Measurements from ENCODE around the gene ST8SIA1.

ST8SIA1 gene

DNA sequence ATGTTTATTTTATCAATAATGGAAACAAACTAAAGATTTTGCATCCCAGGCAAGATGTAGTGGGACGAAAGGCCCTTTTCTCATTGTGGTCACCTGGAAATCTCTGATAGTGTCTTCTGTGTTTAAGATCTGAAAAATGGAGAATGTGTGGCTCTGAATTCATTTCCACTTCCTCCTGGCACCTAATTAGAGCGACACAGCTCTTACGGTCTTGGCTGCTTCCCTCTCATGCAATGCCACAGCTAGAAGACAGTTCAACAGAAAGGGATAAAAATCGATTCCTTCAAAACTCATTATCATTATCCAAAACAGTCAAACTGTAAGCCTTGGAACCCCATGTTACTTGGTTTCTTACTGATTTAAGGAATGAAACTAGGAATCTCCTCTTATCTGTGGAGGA, 9.3 kb downstream of the ST8SIA1 start:
- DNase-seq: no peak

DNA sequence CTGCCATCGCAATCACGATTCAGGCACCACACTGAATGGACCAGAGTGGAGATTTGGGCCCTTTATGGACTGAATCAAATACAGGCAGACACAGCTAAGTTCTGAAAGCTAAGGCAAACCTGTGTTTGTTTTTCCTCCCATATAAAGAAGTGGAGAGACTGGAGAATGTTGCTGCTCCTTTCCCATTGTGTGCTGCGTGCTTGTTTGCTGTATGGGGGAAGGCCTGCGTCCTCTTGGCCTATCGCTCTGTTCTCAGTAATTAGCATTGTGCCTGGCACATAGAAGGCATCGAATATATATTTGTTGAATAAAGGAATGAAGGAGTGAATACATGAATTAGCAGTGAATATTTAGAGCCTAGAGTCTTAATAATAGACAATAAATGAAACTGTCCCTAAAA, 12.4 kb downstream of the ST8SIA1 start:
- DNase-seq: no peak

DNA sequence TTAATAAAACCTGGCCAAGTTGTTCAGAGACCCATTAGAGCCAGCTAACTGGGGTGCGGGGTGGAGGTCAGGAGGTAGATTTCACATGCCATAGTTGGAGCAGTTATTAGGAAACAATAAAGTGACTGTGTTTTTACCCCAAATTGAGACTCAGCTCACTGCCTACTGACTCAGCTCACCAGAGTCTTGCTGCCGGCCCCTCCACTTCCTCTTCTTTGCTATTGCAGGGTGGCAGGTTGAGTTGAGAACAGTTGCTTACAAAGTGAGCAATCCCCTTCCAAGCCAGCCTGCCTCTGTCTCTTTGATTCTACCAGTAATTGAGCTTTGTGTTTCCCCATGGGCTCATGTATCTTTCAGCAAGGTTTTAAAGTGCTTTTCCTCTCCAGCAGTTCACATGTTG, 12.9 kb downstream of the ST8SIA1 start:
- DNase-seq: no peak

DNA sequence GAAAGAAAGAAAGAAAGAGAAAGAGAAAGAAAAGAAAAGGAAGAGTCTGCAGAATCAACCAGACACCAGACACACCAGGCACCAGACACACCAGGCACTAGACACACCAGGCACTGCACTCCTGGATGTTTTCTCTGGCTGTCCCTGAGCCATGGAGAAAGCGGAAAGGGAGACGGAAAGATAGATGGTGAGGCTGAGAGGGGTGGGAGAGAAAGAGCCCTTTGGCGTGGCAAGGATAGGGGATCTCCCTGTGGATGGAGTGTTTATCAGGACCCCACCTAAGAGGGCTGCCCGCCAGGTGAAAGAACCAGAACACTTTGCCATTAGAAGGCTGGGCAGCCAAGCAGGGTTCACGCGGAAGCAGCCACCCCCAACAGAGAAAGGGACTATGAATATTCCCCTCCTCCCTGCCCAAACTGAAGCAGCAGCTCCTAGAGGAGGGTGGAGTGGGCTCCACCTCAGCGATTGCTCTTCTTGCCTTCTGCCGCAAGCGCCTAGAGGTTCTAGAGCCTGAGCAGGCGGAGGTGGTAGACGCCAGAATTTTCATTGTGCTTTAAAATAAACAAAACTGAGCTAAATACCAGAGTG, 13.4 kb downstream of the ST8SIA1 start:
- no peak for DNase-seq

DNA sequence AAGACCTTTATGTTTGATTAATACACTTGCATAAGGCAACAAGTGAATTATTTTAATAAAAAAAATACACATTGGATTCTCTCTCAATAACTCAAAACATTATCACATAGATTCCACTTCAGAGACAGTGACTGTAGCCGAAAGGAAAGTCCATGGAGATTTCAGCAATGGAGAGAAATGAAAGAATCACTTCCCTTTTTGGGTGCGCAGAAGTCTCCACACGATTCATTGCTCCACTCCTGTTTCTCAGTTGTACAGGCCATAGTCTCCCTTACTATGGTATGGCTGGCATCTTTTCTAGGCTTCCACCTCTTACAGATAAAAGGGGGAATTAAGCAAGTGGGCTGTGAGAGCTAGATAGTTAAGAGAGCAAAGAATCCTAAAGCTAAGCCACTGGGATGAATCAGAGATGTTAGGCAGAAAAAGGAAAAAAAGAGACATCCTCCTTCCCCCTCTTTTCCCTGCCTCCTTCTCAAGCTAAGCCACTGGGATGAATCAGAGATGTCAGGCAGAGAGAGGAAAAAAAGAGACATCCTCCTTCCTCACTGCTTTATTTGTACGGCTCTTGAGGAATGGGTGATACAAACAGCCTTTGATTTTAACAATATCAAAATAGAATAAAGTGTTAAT, 16.3 kb downstream of the ST8SIA1 start:
- no peak for DNase-seq

DNA sequence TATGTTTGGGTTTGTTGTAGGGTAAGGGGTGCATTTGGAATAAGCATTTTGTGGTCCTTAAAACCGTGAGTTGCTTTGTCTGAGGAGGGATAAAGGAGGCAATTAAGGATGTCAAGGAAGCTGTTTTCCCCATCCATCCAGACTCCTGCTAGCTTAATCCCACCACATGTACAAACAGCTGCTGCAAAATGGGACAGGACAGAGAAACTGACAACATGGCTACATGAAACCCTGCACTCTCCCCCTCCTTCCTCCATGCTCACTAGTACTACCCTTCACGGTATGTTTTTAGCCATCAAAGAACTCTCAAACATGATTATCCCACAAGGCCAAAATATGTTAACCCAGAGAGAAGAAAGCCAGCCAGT, 20.6 kb downstream of the ST8SIA1 start:
- DNase-seq: no peak

DNA sequence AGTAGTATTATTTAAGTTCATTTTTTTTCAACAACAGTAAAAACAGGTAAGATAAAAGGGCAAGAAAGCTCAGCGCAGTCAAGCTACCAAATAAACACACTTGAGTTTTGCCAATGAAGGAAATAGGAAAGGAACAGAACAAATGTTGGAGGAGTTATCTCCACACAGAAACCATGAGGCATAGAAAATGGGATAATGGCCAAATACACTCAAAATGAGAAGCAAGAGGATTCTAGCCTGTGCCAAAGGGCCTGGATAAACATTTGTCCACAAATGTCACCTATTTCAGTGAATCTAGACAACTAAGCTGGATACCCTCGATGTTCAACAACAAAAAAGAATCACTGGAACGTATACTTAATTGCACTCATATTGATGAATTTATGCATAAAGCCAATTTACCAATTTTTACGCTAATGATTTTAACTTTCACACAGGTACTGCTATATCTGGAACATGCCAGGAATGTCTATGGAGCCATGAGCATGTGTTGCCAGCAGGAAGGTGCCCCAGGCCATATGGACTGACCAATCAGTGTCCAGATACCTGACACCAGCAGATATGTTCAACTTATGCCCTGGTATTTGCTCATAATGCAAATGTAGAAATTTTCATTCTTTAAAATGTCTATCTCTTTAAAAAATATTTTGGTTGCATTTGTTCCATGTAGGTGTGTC, 21.1 kb downstream of the ST8SIA1 start:
- DNase-seq: no peak

DNA sequence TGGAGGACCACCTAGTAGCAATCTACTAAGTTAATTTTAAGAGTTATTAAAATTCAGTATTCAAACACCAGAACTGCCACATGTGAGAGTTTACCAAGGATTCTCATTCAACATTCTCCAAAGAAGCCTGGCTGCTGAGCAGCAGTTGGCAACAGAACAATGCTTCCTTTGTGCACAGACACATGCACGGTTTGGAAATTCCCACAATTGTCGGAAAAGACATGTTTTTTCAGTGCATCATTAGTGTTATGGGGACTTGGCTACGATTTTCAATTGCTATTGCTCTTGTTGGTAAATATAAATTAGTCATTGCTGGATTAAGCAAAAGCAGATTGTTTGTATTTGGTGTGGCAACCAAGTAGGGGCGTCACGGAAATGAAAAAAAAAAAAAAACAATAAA, 22.2 kb downstream of the ST8SIA1 start:
- no peak for DNase-seq

DNA sequence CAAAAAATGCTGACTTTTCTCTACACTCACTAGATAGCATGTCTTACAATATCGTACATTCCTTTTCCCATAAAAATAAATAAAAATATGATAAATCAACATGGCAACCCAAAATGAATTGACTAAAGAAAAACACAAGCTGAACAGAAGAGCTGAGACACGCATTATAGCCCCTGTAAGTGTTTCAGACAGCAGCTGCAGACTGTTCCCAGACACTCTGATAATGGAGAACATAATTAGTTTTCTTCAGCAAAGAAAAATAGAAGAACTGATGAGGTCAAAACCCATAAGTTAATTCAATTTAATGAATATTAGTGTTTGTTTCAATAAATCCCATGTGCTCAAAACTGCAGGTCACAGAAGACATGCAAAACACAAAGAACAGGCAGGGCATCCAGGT, 23.8 kb downstream of the ST8SIA1 start:
- no peak for DNase-seq

DNA sequence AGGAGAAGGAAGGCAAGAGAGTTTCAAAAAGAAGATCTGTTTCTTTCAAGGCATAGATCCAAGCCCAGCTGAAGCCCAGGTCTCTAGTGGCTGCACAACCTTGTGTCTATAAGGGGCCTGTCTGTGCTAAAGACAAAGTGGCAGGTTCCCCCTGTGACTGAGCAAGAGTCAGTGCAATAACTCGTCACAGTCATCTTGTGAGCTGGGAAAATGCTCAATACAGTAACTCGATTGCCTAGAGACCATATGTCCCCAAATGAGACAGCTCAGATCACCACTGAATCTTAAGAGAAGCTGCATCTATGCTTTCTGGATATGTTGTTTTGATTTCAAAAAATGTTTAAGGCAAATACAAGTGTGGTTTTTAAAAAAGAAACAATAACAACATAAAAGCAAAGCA, 24.2 kb downstream of the ST8SIA1 start:
- DNase-seq: no peak

DNA sequence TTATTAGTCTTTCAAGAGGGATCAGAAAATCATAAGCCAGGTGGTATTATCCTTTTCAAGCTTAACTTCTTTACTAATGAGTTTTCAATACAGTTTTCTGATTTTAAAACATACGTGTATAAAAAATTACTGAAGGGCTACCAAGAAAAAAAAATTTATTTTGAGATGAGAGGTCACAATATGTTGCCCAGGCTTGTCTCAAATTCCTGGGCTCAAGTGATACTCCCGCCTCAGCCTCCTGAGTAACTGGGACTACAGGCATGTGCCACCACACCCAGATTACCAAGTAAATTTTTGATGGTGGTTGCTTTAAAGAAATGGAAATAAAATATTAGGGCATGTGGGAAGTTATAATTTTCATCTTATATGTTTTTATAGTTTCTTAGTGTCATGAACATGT, 26.7 kb downstream of the ST8SIA1 start:
- no peak for DNase-seq

DNA sequence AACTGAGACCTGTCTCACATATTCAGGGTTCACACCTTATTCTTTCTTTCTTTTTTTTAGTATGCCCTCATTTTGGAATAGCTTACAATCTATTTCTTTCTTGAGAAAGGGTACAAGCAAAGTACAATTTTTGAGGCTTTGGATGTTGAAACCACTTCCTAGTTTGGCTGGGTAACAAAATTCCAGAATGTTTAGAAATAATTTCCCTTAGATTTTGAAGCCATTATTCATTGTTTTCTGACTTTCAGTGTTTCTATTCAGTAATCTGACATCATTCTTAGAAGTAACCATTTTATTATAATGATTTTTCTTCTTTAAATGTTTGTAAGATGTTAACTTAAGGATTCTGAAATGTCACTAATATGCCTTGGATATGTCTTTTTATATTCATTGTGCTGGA, 28.2 kb downstream of the ST8SIA1 start:
- no peak for DNase-seq

DNA sequence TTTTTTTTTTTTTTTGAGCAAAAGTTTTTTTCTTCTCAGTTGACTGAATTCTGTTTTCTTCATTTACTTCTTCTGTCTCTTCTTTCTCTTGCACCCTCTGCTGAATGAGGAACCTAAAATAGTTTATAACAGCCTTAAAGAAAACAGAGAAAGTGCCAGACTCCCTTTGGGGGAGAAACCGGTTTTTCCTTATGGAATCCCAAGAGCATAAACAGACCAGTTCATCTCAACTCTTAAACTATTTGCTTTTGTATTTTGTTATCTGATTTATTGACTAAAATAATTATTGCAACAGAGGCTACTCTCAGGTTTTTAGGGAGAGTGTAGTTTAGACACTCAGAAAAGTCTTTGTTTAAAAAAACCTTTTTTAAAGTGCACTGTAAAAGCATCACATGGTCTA, 30.2 kb downstream of the ST8SIA1 start:
- no peak for DNase-seq

DNA sequence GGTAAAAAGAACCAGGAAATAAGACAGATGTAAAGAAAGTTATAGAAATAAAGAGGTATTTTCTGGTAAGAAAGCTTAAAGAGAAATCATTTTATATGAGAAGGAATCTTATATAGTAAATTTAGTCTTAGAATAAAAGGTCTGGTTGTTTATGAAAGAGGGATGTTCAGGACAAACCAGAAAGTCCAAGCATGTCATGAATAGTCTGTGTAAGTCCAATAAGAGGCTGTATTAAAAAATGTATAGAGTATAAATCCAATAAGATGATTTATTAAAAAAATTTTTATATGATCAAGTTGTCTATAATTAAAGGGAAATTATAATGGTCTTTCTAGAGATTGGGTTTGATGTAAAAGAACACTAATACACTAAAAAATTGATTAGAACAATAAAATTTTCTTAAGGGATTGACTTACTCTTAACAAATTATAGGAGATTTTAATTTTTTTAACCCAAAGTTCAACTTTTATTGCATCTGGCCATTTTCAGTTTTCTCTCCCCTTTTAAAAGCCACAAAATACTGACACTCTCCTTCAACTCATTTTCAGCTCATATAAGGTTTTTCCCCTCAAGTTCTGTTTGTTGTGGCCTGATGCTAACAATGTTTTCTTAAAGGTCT, 35.1 kb downstream of the ST8SIA1 start:
- DNase-seq: no peak

DNA sequence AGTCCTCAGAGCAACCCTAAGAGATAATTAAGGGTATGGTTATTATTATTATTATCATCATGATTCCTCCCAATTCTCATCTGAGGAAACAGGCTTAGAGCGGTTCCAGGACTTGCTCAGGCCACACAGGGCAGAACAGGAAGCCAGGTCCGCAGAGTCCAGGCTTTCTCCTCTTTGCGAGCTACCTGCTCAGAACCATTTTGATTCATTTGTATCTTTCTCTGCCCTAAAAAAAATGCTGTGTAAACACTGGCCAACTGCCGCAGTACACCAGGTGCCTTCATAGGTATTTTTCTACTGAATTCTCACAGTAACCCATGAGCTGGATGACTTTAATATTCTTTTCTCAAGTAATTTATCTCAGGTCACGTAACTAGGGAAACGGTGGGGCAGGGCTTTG, 45.3 kb downstream of the ST8SIA1 start:
- DNase-seq: no peak

DNA sequence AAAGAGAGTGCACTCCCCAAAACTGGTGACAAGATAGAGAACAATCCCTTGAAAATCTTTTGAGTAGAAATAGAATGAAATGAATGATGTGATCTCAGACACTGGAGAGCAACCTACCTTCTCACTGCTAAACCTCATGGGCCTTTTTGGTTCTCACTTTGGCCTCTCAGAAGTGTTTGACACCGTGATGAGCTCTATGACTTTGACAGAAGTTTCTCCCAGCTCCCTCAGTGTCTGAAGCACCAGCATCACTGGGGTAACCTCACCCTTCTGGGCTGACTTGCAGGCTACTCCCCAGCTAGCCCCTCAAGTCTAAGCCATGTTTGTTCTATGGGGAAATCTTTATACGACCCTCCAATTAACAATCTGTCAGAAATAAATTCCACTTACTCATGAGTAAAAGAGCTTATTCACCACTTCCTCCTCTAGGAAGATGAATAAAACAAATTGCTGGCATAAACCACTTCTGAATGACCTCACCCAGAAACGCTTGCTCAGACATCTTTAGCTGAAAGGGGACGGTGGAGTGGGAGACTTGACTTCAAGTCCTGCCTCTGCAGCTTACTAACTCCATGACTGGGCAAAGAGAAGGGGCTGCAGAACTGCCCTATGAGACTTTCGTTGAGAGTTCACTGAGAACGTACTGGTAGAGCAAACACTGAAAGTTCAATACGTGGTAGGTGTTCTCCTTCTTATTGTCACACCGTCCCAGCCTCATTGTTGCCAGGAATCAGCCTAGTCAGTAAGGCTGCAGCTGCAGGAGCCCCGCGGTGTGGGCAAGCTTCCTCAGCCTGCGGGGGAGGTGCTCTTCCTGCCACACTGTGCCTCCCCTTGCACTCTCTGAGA, 46.5 kb downstream of the ST8SIA1 start:
- DNase-seq: peak; percentile 5

DNA sequence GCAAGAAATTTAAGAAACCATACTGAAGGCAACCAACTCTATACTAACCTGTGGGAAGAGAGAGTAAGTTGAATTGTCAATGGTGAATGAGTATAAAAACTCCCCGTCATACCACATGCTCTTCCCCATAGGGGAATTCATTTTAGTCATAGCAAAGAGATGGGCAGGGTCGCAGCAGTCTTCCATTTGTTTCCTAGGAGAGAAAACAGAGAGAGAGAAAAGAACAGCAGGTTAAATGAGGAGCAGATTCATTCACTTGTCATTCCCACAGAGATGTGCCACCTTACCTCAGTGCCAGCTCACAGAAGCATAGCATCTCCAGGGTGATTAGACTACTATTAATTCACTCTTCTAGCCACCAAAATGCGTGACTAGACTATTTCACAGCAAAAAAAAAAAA, 47.4 kb downstream of the ST8SIA1 start:
- DNase-seq: no peak

DNA sequence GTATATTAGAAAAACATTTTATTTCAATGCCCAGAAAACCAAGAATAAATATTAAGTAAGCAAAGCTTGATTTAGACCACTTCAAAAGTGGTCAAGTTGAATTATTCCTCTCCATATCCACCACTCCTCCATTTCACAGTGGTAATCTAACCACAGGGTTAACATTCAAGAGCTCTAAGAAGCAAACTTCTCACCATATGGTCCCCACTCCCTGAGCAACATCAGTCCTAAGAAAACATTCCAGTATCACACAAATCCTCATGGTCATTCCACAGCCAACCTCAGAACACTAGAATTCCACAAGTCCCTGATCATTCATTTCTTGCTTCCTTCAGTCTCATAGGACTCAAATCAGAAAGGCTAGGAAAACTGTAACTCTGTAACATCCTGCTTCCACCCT, 47.9 kb downstream of the ST8SIA1 start:
- DNase-seq: no peak

DNA sequence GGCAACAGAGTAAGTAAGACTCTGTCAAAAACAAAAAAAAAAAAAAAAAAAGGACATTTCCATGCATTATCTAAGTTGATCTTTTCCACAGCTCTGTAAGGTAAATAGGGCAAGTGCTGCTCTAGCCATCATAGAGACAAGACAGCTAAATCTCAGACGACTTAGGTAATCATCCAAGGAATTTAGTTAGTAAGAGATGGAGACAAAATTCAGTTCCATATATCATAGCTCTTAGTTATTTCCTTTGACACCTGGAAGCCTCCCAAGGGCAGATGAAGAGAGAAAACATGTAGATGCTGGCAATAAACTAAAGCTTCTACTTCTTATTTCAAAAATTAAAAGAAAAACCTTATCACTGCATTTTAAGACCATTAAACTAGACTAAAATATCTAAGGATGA, 48.7 kb downstream of the ST8SIA1 start:
- DNase-seq: no peak

DNA sequence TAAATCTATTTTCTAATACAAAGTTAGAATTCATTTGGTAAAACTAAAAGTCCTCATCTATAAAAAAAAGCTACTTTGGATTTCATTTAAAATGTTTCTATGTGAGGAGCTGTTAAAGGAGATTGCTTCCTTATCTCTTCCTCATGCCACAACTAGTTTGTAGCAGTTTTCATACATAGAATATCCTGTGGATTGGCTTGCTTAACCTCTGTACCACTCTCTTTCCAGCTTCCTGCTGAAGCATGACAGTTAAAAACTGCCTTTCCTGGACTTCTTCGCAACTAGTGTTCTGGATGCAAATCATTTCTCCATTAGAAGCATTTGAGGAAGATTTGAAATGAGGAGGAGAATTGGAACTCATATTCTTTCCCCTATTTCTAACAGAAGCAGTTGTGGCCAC, 49.6 kb downstream of the ST8SIA1 start:
- no peak for DNase-seq

DNA sequence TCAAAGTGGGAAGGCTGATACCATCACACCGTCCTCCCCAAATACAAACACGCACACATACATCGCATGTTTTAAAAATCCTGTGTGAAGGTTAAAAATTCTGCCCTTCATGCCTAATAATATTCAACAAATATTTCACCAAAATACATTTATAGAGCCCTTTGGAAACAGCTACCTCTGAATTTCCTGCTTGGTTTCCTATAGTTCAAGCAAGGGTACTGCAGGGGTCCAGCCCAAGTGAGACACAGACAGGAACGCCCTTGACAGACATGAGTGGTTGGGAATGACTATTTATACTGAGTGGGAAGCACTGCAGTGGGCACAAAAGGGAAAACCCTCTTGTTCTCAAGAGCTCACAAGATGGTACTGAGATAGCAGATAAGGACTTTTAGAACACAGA, 51.0 kb downstream of the ST8SIA1 start:
- no peak for DNase-seq

DNA sequence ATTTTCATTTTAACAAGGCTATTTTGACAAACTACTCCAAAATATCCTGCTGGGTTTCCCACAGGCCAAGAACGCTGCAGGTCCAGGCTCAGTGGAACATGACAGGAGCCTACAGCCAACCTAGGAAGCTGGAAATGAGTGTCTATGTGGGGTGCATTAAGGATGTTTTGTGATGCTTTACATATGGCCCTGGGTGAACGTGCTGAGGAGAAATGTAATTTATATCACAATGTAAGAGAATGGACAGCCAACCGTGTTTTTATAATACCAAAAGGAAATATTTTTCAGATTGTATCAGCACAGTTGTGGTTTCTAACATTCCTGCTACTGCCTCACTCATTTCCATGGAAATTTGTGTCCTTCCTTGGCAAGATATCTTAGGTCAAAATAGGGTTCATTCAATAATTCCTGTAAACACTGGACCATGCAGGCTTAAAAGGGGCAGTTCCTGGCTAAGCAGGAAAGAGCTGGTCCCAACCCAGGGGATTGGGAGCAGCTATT, 51.5 kb downstream of the ST8SIA1 start:
- DNase-seq: no peak

DNA sequence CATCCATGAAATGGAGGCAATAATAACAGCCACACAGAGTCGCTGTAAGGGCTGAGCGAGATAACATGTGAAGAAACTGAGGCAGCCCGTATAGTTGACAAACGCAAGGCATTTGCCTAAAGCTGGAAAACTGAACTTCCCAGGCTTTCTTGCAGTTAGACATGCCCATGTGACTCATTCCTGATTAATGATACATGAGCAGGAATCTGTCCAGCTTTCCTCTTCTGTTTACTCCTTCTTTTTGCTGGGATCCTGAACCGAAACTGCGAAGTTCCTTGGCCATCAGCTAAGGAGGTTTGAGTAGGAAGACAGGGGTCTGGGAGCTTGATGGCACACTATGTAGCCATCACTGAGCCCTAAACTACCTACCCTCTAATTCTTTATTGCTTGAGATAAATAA, 52.2 kb downstream of the ST8SIA1 start:
- no peak for DNase-seq

All from central memory CD4-positive, alpha-beta T cell (primary cell).